NT2/D1 (cell line): ENCODE measurements around the gene AGAP1.

Experiments used
- YY1 ChIP-seq: IDR thresholded peaks from 2 replicates; pipeline ENCODE4 v1.6.1; 2011; ENCODE audit not compliant: insufficient read length, insufficient read depth
- ZNF274 ChIP-seq: IDR thresholded peaks from 2 replicates; pipeline ENCODE4 v1.6.1; 2011; ENCODE audit warnings: mild to moderate bottlenecking, low read depth, low read length

- no peak for TF ChIP-seq YY1
- no peak for TF ChIP-seq ZNF274
Measured at GRCh38 chr2:235594964-235595363, 101.1 kb downstream of the AGAP1 start.
